HUES48 (cell line): Measurements from ENCODE around the gene BANF2.

ENCODE experiments used
- H3K27ac ChIP-seq: one replicate; pipeline ENCODE4 v1.7.0; 2013; ENCODE audit warnings: low read depth, low read length, inconsistent platforms
- H3K27me3 ChIP-seq: 2 replicates; pipeline ENCODE4 v1.6.1; 2013; ENCODE audit warnings: mild to moderate bottlenecking, low read length; ENCODE audit not compliant: control insufficient read depth, insufficient read depth
- H3K36me3 ChIP-seq: 2 replicates; pipeline ENCODE4 v1.6.1; 2013; ENCODE audit warnings: low read length; ENCODE audit not compliant: control insufficient read depth, insufficient read depth
- H3K4me1 ChIP-seq: 2 replicates; pipeline ENCODE4 v1.6.1; 2013; ENCODE audit warnings: mild to moderate bottlenecking, low read length; ENCODE audit not compliant: control insufficient read depth, insufficient read depth
- H3K4me3 ChIP-seq: 2 replicates; pipeline ENCODE4 v1.5.1; 2013; ENCODE audit warnings: mild to moderate bottlenecking, low read depth, low read length
- H3K9ac ChIP-seq: 2 replicates; pipeline ENCODE4 v1.6.1; 2013; ENCODE audit warnings: mild to moderate bottlenecking, low read depth, low read length, moderate library complexity
- H3K9me3 ChIP-seq: 2 replicates; pipeline ENCODE4 v1.6.1; 2013; ENCODE audit warnings: low read length; ENCODE audit not compliant: control insufficient read depth, insufficient read depth

Gene BANF2

DNA sequence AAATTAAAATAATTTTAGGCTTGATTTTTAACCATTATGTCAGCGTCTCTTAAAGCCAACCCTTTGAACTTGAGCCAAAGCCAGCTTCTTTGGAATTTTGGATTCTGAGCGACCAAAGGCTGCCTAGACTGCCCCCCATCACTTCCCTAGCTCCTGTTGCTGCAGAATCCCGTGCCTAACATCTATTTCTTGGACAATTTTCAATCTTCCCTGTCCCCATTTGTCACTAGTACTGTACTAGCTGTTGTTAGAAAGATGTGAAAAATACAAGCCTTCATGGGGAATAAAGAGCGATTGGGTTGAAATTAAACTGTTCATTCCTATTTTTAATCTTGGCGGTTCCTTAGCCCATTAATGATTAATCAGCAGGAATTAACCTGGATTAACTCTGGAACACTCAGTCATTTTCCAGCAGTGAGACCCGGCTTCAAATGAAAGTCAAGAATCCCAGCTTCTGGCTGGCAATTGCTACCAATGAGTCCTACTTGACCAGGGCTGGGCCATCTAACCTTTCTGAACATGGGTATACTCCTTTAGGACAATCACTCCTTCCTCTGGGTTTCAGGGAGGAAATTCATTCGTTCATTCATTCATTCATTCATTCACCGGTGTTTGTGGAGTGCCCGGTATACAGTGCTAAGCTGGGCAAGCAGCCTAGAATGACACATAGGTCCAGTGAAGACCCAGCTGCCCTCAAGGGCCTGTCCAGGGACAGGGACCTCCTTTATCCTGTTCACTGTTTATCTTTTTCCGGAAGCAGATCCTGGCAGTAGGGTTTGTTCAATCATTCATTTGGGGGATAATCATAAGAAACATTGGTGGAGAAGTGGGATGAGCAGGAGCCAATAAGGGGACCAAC, 16.3 kb upstream of the BANF2 start:
- no peaks in the 10 kb centered on the region for H3K27me3 ChIP-seq
- no peak overlapping the region for H3K27ac ChIP-seq
- H3K36me3 ChIP-seq, result peaks cover 13% of the 10 kb centered on the region
- no peaks in the 10 kb centered on the region for H3K9me3 ChIP-seq
- H3K4me3 ChIP-seq, result peak overlapping the region; percentile 55
- H3K9ac ChIP-seq, result no peak overlapping the region
- peaks cover 25% of the 10 kb centered on the region for H3K4me1 ChIP-seq

DNA sequence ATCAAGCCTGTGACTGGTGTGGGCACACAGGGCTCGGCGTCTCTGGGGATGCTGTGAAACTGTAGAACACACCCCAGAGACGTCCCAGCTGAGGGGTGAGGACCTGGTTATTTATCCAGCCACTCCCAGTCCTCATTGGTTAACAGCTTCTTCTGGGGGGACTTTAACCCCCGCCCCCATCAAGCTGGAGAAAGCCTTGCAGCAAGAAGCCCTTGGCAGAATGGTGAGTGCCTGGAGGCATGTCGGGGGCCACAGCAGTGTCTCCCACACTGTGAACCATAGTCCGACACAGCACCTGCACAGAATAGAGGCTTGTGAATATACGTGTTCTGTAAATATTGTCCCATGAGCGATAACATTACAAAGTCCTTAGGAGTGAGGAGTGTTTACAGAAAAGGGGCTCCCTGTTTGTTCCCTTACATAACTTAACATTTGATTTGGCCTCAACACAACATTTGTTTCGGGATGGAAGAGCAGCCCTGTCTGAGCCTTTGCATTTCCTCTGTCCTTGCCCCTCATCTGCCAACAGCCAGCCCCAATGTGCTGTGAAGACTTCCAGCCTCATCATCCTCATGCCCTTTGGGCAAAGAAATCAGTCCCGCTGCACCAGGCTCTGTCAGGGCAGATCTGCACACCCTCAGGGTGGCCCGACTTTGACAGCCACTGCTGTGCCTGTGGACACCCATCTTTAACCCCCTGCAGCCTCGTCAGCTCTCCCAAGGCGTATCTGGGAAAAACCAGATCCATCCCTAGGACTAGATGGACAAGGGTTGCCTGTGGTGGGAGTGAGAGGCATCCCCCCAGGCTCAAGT, 15.5 kb upstream of the BANF2 start:
- Histone ChIP-seq H3K4me3 (no peak overlapping the region), H3K36me3 (peaks cover 4% of the 10 kb centered on the region; the same call in 1 of the 2 replicates), H3K27me3 (no peaks in the 10 kb centered on the region), H3K9me3 (no peaks in the 10 kb centered on the region), H3K27ac (no peak overlapping the region), H3K4me1 (peaks cover 20% of the 10 kb centered on the region), H3K9ac (no peak overlapping the region)

DNA sequence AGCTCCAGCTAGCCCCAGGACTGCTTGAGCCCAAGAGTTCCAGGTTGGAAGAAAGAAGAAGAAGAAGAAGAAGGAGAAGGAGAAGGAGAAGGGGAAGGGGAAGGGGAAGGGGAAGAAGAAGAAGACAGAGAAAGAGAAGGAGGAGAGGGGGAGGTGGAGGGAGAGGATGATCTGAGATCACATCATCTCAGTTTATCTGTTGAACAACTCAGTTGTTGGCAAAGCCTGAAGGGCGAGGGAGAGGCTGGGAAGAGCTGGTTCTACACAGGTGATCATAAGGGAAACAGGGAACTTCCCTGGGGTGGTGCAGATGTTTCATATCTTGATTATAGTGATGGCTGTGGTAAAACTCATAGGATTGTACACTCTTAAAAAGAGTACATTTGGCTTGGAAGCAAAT, 14.6 kb upstream of the BANF2 start:
- H3K36me3 ChIP-seq, result no peaks in the 10 kb centered on the region
- peaks cover 11% of the 10 kb centered on the region for H3K4me1 ChIP-seq
- H3K9me3 ChIP-seq, result 0 out of 2 replicates have a peak, but pooled peaks cover under 1% of the 10 kb centered on the region
- H3K9ac ChIP-seq, result no peak overlapping the region
- H3K4me3 ChIP-seq, result no peak overlapping the region
- no peak overlapping the region for H3K27ac ChIP-seq
- no peaks in the 10 kb centered on the region for H3K27me3 ChIP-seq

DNA sequence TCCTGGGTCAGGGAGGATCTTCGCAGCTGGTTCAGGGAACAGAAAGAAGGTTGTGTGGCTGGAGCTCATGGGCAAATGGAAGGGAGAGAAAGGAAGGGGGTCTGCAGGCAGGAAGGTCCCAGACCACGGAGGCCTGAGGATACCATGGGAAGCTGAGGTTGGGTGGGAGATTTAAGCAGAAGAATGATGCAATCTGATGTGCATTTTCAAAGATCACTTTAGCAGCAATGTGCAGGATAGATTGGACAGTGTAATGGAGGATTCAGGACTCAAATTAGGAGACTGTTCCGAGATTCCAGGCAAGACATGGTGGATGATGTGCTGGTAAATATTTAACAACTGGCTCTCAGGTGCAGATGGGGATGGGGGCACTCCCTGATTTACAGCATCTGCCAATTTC, 12.0 kb upstream of the BANF2 start:
- Histone ChIP-seq H3K4me1 (peaks cover 5% of the 10 kb centered on the region), H3K4me3 (no peak overlapping the region), H3K27ac (no peak overlapping the region), H3K36me3 (no peaks in the 10 kb centered on the region), H3K27me3 (no peaks in the 10 kb centered on the region), H3K9ac (no peak overlapping the region), H3K9me3 (0 out of 2 replicates have a peak, but pooled peaks cover 2% of the 10 kb centered on the region)

DNA sequence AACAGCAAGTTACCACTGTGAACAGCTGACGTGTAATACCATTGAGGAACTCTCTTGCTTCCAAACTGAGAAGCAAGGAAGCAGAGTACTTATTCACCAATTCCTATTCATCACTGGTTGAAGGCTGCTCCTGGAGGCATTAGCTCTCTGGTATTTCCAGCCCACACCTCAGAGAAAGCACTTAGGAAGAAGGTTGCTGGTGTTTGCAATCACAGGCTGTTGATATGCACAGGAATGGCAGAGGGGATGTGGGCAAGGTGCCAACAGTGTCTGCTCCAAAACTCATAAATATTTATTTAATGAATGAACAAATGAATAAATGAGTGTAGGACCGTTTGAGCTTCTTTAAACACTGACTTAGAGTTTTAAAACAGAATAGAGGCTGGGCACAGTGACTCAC, 10.8 kb upstream of the BANF2 start:
- no peak overlapping the region for H3K9ac ChIP-seq
- H3K36me3 ChIP-seq, result no peaks in the 10 kb centered on the region
- peaks cover 8% of the 10 kb centered on the region; the same call in 1 of the 2 replicates for H3K4me1 ChIP-seq
- H3K27me3 ChIP-seq, result no peaks in the 10 kb centered on the region
- no peak overlapping the region for H3K27ac ChIP-seq
- H3K4me3 ChIP-seq, result no peak overlapping the region
- H3K9me3 ChIP-seq, result 0 out of 2 replicates have a peak, but pooled peaks cover 2% of the 10 kb centered on the region

DNA sequence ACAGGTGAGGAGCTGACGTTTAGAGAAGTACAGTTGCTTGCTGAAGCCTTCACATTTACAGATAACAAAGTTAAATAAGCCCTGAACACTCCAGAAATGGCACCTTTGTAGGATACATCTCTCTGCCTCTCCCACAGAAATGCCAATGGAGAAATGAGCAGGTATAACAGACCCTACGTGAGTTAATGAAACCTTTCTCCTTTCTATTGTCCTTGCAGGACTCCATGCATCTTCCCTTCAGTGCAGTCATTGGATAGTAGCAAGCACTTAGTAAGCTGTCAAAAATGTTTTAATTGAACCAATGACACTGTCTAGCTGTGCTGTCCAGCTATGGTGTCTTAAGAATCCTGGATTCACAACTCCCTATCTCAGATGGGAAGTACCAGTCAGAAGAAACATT, 9.6 kb upstream of the BANF2 start:
- Histone ChIP-seq H3K27me3 (no peaks in the 10 kb centered on the region), H3K36me3 (no peaks in the 10 kb centered on the region), H3K4me1 (peaks cover 8% of the 10 kb centered on the region; the same call in 1 of the 2 replicates), H3K9me3 (0 out of 2 replicates have a peak, but pooled peaks cover 2% of the 10 kb centered on the region), H3K27ac (no peak overlapping the region), H3K4me3 (no peak overlapping the region), H3K9ac (no peak overlapping the region)

DNA sequence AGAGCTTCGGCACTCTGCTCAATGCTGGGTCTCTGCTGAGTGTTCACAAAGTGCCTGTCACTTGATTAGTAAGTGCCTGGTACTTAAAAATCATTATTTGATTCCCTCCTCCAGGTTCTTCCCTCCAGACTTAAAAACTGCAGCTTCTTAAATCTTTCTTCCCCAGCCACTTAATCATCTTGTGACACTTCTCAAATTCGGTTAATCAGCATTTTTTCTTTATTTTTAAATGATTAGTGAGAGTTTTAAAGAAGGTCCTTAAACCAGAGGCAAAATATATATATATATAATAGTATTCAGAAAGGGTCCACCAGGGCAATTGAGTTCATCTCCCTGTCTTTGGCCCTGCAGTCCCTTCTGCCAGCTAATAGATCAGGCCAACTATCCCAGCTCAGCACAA, 8.0 kb upstream of the BANF2 start:
- H3K27ac ChIP-seq, result no peak overlapping the region
- H3K27me3 ChIP-seq, result no peaks in the 10 kb centered on the region

DNA sequence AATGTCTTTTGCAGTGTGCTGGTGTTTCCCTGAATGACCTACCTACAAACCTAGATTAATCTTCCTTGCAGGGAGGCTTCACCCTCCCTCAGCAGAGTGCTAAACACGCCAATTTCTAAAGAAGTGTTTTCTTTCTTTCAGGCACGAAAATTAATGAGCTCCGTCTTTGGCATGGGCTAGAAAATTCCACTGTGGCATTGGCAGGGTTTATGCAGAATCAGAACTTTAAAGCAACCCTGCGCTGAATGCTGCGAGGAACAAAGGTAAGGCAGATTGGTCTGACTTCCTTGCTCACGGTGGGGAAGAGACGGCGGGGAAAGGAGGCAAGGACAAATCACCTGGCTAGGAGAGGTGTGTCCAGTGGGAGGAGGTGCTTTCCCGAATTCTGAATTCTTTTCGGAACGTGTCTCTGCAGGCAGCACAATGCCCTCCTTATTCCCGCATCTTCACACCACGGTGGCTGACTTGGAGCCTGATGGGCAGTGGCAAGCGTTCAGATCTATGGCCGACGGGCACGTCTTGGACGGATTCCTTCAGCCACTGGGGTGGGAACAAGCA, 6.2 kb upstream of the BANF2 start:
- H3K9ac ChIP-seq, result no peak overlapping the region
- H3K4me1 ChIP-seq, result peaks cover 8% of the 10 kb centered on the region; the same call in 1 of the 2 replicates
- H3K27me3 ChIP-seq, result no peaks in the 10 kb centered on the region
- H3K9me3 ChIP-seq, result 0 out of 2 replicates have a peak, but pooled peaks cover 2% of the 10 kb centered on the region
- H3K4me3 ChIP-seq, result no peak overlapping the region
- no peak overlapping the region for H3K27ac ChIP-seq
- no peaks in the 10 kb centered on the region for H3K36me3 ChIP-seq

More for the DNA sequence above, 8.0 kb upstream of the BANF2 start:
- no peaks in the 10 kb centered on the region for H3K36me3 ChIP-seq
- H3K4me1 ChIP-seq, result peaks cover 8% of the 10 kb centered on the region; the same call in 1 of the 2 replicates
- no peak overlapping the region for H3K4me3 ChIP-seq
- H3K9me3 ChIP-seq, result 0 out of 2 replicates have a peak, but pooled peaks cover 2% of the 10 kb centered on the region
- no peak overlapping the region for H3K9ac ChIP-seq

DNA sequence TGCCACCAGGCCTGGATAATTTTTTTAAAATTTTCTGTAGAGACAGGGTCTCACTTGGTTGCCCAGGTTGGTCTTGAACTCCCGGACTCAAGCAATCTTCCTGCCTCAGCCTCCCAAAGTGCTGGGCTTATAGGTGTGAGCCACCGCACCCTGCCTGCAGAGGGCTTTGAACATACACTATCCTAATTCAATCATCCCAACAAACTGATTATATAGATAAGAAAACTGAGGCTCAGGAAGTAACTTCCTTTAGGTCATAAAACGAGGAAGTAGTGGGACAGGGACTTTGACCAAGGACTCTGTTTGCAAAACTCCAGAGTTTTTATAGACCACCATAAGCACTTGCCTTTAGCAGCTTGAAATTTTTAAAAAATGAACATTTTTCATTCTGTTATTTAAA, 5.0 kb upstream of the BANF2 start:
- Histone ChIP-seq H3K27ac (no peak overlapping the region), H3K9ac (no peak overlapping the region), H3K9me3 (0 out of 2 replicates have a peak, but pooled peaks cover 2% of the 10 kb centered on the region), H3K4me1 (peaks cover 8% of the 10 kb centered on the region; the same call in 1 of the 2 replicates), H3K4me3 (no peak overlapping the region), H3K27me3 (no peaks in the 10 kb centered on the region), H3K36me3 (no peaks in the 10 kb centered on the region)

DNA sequence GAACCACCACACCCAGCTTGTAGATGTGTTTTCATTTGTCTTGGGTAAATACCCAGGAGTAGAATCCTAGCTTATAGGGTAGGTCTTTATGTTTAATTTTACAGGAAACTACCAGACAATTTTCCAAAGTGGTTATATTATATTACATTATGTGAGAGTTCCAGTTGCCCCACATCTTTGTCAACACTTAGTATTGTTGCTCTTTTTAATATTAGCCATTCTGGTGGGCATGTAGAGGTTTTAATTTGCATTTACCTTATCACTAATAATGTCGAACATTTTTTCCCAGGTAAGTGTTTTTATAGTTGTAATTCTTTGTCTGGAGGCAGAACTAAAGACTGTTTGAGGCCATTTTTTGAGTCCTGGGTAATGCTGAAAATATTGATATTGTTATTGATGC, 3.5 kb upstream of the BANF2 start:
- H3K27me3 ChIP-seq, result no peaks in the 10 kb centered on the region
- H3K27ac ChIP-seq, result no peak overlapping the region
- H3K4me1 ChIP-seq, result peaks cover 8% of the 10 kb centered on the region; the same call in 1 of the 2 replicates
- H3K9ac ChIP-seq, result no peak overlapping the region
- H3K4me3 ChIP-seq, result no peak overlapping the region
- no peaks in the 10 kb centered on the region for H3K9me3 ChIP-seq
- no peaks in the 10 kb centered on the region for H3K36me3 ChIP-seq
